Colon (tissue), 2 donors: Measurements from ENCODE around the gene CALN1.

Experiments used
- FAIRE-seq: peaks from 2 replicates; lab custom pipeline; 2012; peaks lifted over from hg19 to GRCh38; lab: Jason Lieb, UNC
- donor health status: control.
- donor health status: control.

Gene CALN1

GRCh38 chr7:72182036-72182435, 230.1 kb downstream of the CALN1 start:
- FAIRE-seq = no peak

- FAIRE-seq = no peak
Observed at GRCh38 chr7:72176875-72177274, 235.3 kb downstream of the CALN1 start.

GRCh38 chr7:72170475-72170874, 241.7 kb downstream of the CALN1 start:
- no peak for FAIRE-seq

- FAIRE-seq = no peak
Observed at GRCh38 chr7:72163271-72163670, 248.9 kb downstream of the CALN1 start.

- FAIRE-seq = no peak
Observed at GRCh38 chr7:72161534-72161933, 250.6 kb downstream of the CALN1 start.

GRCh38 chr7:72159911-72160310, 252.2 kb downstream of the CALN1 start:
- FAIRE-seq = no peak

- FAIRE-seq = no peak
Observed at GRCh38 chr7:72156671-72157070, 255.5 kb downstream of the CALN1 start.

GRCh38 chr7:72153132-72153512, 259.0 kb downstream of the CALN1 start:
- FAIRE-seq = no peak

GRCh38 chr7:72152161-72153131, 259.7 kb downstream of the CALN1 start:
- no peak for FAIRE-seq

GRCh38 chr7:72140566-72140965, 271.6 kb downstream of the CALN1 start:
- FAIRE-seq = no peak

GRCh38 chr7:72127136-72127535, 285.0 kb downstream of the CALN1 start:
- FAIRE-seq = no peak

GRCh38 chr7:72123913-72124312, 288.2 kb downstream of the CALN1 start:
- no peak for FAIRE-seq

- no peak for FAIRE-seq
Observed at GRCh38 chr7:72118366-72118765, 293.8 kb downstream of the CALN1 start.

- FAIRE-seq = no peak
Observed at GRCh38 chr7:72114129-72114528, 298.0 kb downstream of the CALN1 start.

- FAIRE-seq = no peak
Observed at GRCh38 chr7:72112992-72113391, 299.1 kb downstream of the CALN1 start.

GRCh38 chr7:72112530-72112929, 299.6 kb downstream of the CALN1 start:
- FAIRE-seq = no peak

GRCh38 chr7:72111086-72111485, 301.1 kb downstream of the CALN1 start:
- no peak for FAIRE-seq

GRCh38 chr7:72109566-72109965, 302.6 kb downstream of the CALN1 start:
- FAIRE-seq = no peak

- no peak for FAIRE-seq
Observed at GRCh38 chr7:72106405-72106804, 305.7 kb downstream of the CALN1 start.

GRCh38 chr7:72101444-72101843, 310.7 kb downstream of the CALN1 start:
- no peak for FAIRE-seq

GRCh38 chr7:72099784-72100183, 312.4 kb downstream of the CALN1 start:
- no peak for FAIRE-seq

- no peak for FAIRE-seq
Observed at GRCh38 chr7:72098807-72099580, 313.1 kb downstream of the CALN1 start.

- no peak for FAIRE-seq
Observed at GRCh38 chr7:72097226-72097625, 314.9 kb downstream of the CALN1 start.
